ENCODE measurements around the gene PON2.

GRCh38 chr7:95440394-95441038 lies 5.7 kb upstream of the PON2 start:
- TF ChIP-seq EZH2phosphoT487 (IDR thresholded peaks at IDR 0.05; ENCODE audit: borderline replicate concordance, low read depth), result no peak
- no peak for TF ChIP-seq POLR2AphosphoS5 (IDR thresholded peaks at IDR 0.05; ENCODE audit: low read depth, low read length)
- no peak for TF ChIP-seq GATA2 (CRISPR knock-in tag; IDR thresholded peaks at IDR 0.05)
- TF ChIP-seq REST (IDR thresholded peaks at IDR 0.05; ENCODE audit: low read depth, low read length), result no peak
- TF ChIP-seq RFX5 (IDR thresholded peaks at IDR 0.05; ENCODE audit: low read length), result no peak
- no peak for TF ChIP-seq JUND (IDR thresholded peaks at IDR 0.05)
- no peak for TF ChIP-seq CTCF (IDR thresholded peaks at IDR 0.05)
- TF ChIP-seq MAX (IDR thresholded peaks at IDR 0.05; ENCODE audit: low read depth), result no peak
- TF ChIP-seq TAF1 (IDR thresholded peaks at IDR 0.05; ENCODE audit: borderline replicate concordance, low read depth, low read length), result no peak
- no peak for TF ChIP-seq CHD2 (IDR thresholded peaks at IDR 0.05; ENCODE audit: low read length, partially characterized antibody)
- TF ChIP-seq USF1 (IDR thresholded peaks at IDR 0.05; ENCODE audit: borderline replicate concordance, low read depth), result no peak
- no peak for TF ChIP-seq MXI1 (IDR thresholded peaks at IDR 0.05; ENCODE audit: low read depth, low read length)
- no peak for TF ChIP-seq TCF12 (IDR thresholded peaks at IDR 0.05)
